ENCODE data around the gene KCTD16. TPM values are rescaled to one million over a fixed set of nuclear protein-coding genes. Genes with fewer than 3 reads are reported as not detected.
A peak's percentile ranks its signal among the peaks of the same experiment; 100 is the strongest.

Gene KCTD16
- total RNA-seq, 1 donor from 2014 or later = 0.44 TPM

DNA sequence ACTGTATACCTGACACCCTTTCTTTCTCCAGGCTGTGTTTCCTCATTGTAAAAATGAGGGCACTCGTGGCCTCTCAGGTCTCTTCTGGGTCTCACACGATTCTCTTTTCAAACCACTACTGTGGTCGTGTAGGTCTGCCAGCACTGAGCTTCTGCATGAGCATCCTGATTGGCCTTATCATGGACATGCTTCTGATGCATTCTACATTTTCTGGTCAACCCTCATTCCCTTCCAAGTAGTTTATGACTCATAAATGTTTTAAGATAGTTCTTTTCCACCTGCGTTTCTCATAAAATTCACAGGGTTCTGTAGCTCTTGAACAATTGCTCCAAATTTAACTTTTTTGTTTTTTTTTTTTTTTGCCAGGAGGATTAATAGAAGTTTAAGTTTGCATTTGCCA, 294.8 kb downstream of the KCTD16 start:
- H3K27ac Mint-ChIP-seq (ENCODE audit: unreplicated experiment) = no peak overlapping the region
- no peaks in the 10 kb centered on the region for H3K27me3 Mint-ChIP-seq (ENCODE audit: unreplicated experiment)
- TF ChIP-seq, protein P1, sequence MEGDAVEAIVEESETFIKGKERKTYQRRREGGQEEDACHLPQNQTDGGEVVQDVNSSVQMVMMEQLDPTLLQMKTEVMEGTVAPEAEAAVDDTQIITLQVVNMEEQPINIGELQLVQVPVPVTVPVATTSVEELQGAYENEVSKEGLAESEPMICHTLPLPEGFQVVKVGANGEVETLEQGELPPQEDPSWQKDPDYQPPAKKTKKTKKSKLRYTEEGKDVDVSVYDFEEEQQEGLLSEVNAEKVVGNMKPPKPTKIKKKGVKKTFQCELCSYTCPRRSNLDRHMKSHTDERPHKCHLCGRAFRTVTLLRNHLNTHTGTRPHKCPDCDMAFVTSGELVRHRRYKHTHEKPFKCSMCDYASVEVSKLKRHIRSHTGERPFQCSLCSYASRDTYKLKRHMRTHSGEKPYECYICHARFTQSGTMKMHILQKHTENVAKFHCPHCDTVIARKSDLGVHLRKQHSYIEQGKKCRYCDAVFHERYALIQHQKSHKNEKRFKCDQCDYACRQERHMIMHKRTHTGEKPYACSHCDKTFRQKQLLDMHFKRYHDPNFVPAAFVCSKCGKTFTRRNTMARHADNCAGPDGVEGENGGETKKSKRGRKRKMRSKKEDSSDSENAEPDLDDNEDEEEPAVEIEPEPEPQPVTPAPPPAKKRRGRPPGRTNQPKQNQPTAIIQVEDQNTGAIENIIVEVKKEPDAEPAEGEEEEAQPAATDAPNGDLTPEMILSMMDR (IDR thresholded peaks at IDR 0.05; ENCODE audit: unreplicated experiment) = no peak
- H3K4me3 Mint-ChIP-seq (ENCODE audit: unreplicated experiment) = no peak overlapping the region
- H3K36me3 Mint-ChIP-seq (ENCODE audit: low read depth, unreplicated experiment) = no peaks in the 10 kb centered on the region
- H3K9me3 Mint-ChIP-seq (ENCODE audit: unreplicated experiment) = no peaks in the 10 kb centered on the region
- peaks cover 9% of the 10 kb centered on the region for H3K4me1 Mint-ChIP-seq (ENCODE audit: unreplicated experiment)
- no peak for DNase-seq (ENCODE audit: low spot score)

GRCh38 chr5:144467792-144468191, 297.1 kb downstream of the KCTD16 start:
- H3K27ac Mint-ChIP-seq (ENCODE audit: unreplicated experiment) = peak overlapping the region; percentile 72
- H3K9me3 Mint-ChIP-seq (ENCODE audit: unreplicated experiment) = no peaks in the 10 kb centered on the region
- H3K4me1 Mint-ChIP-seq (ENCODE audit: unreplicated experiment) = peaks cover 9% of the 10 kb centered on the region
- no peaks in the 10 kb centered on the region for H3K36me3 Mint-ChIP-seq (ENCODE audit: low read depth, unreplicated experiment)
- TF ChIP-seq, protein P1 (IDR thresholded peaks at IDR 0.05; ENCODE audit: unreplicated experiment) = no peak
- no peak overlapping the region for H3K4me3 Mint-ChIP-seq (ENCODE audit: unreplicated experiment)
- no peaks in the 10 kb centered on the region for H3K27me3 Mint-ChIP-seq (ENCODE audit: unreplicated experiment)
- DNase-seq (ENCODE audit: low spot score) = peak; percentile 37

- Mint-ChIP-seq H3K27ac (ENCODE audit: unreplicated experiment) (no peak overlapping the region), H3K4me3 (ENCODE audit: unreplicated experiment) (no peak overlapping the region), H3K4me1 (ENCODE audit: unreplicated experiment) (peaks cover 9% of the 10 kb centered on the region), H3K9me3 (ENCODE audit: unreplicated experiment) (no peaks in the 10 kb centered on the region), H3K36me3 (ENCODE audit: low read depth, unreplicated experiment) (no peaks in the 10 kb centered on the region), H3K27me3 (ENCODE audit: unreplicated experiment) (no peaks in the 10 kb centered on the region)
- TF ChIP-seq, protein P1 (IDR thresholded peaks at IDR 0.05; ENCODE audit: unreplicated experiment) = no peak
- DNase-seq (ENCODE audit: low spot score) = no peak
These were observed 297.9 kb downstream of the KCTD16 start for GRCh38 chr5:144468571-144468970.

- TF ChIP-seq, protein P1 (IDR thresholded peaks at IDR 0.05; ENCODE audit: unreplicated experiment) = no peak
- Mint-ChIP-seq H3K27ac (ENCODE audit: unreplicated experiment) (no peak overlapping the region), H3K4me1 (ENCODE audit: unreplicated experiment) (peaks cover 9% of the 10 kb centered on the region), H3K36me3 (ENCODE audit: low read depth, unreplicated experiment) (no peaks in the 10 kb centered on the region), H3K9me3 (ENCODE audit: unreplicated experiment) (no peaks in the 10 kb centered on the region), H3K27me3 (ENCODE audit: unreplicated experiment) (no peaks in the 10 kb centered on the region), H3K4me3 (ENCODE audit: unreplicated experiment) (no peak overlapping the region)
- no peak for DNase-seq (ENCODE audit: low spot score)
These were observed 298.4 kb downstream of the KCTD16 start for GRCh38 chr5:144469106-144469505.

DNA sequence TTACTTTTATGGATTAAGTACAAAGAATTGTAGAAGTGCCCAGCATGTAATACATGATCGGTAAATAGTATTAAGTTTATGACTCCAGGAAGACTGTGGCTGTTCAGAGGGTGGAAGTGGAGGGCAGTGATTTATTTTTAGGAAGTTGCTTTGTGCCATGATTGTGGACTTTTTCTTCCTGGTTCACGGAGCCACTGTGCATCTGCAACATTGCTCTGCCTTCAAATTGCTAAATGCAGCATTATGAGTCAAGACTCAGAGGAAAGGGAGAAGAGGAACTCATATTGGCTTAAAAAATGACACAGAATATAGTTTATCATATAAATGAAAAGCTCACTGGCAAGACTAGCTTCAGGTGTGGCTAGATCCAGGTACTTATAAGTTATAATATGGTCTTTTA, 301.5 kb downstream of the KCTD16 start:
- Mint-ChIP-seq H3K36me3 (ENCODE audit: low read depth, unreplicated experiment) (no peaks in the 10 kb centered on the region), H3K9me3 (ENCODE audit: unreplicated experiment) (no peaks in the 10 kb centered on the region), H3K27ac (ENCODE audit: unreplicated experiment) (no peak overlapping the region), H3K4me1 (ENCODE audit: unreplicated experiment) (peaks cover 7% of the 10 kb centered on the region), H3K4me3 (ENCODE audit: unreplicated experiment) (no peak overlapping the region), H3K27me3 (ENCODE audit: unreplicated experiment) (no peaks in the 10 kb centered on the region)
- no peak for DNase-seq (ENCODE audit: low spot score)
- TF ChIP-seq, protein P1 (IDR thresholded peaks at IDR 0.05; ENCODE audit: unreplicated experiment) = no peak

Data from endothelial cell (in vitro differentiated cells).